GM12878 (cell line): ENCODE results near the gene SKP2. TPM values are rescaled to one million over a fixed set of nuclear protein-coding genes. Genes with fewer than 3 reads are reported as not detected.

Source experiments
- ATAC-seq: fragments of 200-7000 bp; cut with Tn5 transposase; 3 replicates; pipeline ENCODE4 v1.9.1; 2020; ENCODE audit warnings: mild to moderate bottlenecking, moderate library complexity
- BruUV-seq: library from RNA; stranded (reverse); fragments of 400-500 nt; replicated peaks from 2 replicates; lab custom pipeline; 2021; lab: Mats Ljungman, UMichigan
- CTCF ChIA-PET: fragments of 300-600 bp; sonication (Branson Sonifier 250); formaldehyde crosslinking; extraction: SDS; loops from one replicate; lab custom pipeline; 2021; ENCODE audit warnings: inconsistent platforms; lab: Yijun Ruan, JAX
- POLR2A ChIA-PET: fragments of 350-600 bp; formaldehyde crosslinking; extraction: SDS; loops from one replicate; lab custom pipeline; 2021; ENCODE audit warnings: inconsistent platforms; lab: Charles Lee
- RAD21 ChIA-PET: fragments of 300-600 bp; sonication (Branson Sonifier 250); formaldehyde crosslinking; loops from one replicate; lab custom pipeline; 2023; ENCODE audit warnings: antibody characterized with exemption; ENCODE audit not compliant: unreplicated experiment; lab: Charles Lee
- SMC1A ChIA-PET: fragments of 300-600 bp; sonication (Branson Sonifier 250); formaldehyde crosslinking; loops from one replicate; lab custom pipeline; 2023; ENCODE audit not compliant: unreplicated experiment, uncharacterized antibody; lab: Charles Lee
- DNase-seq: peaks from one replicate; pipeline ENCODE4 v3.0.0-alpha.2; 2011; ENCODE audit warnings: low read depth, low spot score
- FAIRE-seq: peaks from 3 replicates; lab custom pipeline; 2011; peaks lifted over from hg19 to GRCh38; lab: Jason Lieb, UNC
- H2AFZ ChIP-seq: 2 replicates; pipeline ENCODE4 v1.6.0; 2011; ENCODE audit warnings: low read depth, low read length, control low read depth; ENCODE audit not compliant: control insufficient read depth
- H3K27ac ChIP-seq: 2 replicates; pipeline ENCODE4 v1.5.1; 2011; ENCODE audit warnings: control low read depth; ENCODE audit not compliant: control insufficient read depth, insufficient read depth
- H3K27me3 ChIP-seq, 2 experiments: replicated peaks in 1 of 2; 2 replicates each; pipeline versions ENCODE4 v1.6.0 to v1.6.1; 2011; ENCODE audit warnings: low read length in 1 of 2; ENCODE audit not compliant: control insufficient read depth in 2 of 2, insufficient read depth in 2 of 2
- H3K36me3 ChIP-seq, 2 experiments: 2 replicates each; pipeline ENCODE4 v1.5.1; 2011; ENCODE audit warnings: low read length in 1 of 2; ENCODE audit not compliant: control insufficient read depth in 2 of 2, insufficient read depth in 2 of 2
- H3K4me1 ChIP-seq: 2 replicates; pipeline ENCODE4 v1.6.1; 2011; ENCODE audit warnings: mild to moderate bottlenecking, low read length, moderate library complexity, mixed read lengths; ENCODE audit not compliant: control insufficient read depth, insufficient read depth
- H3K4me2 ChIP-seq: 2 replicates; pipeline ENCODE4 v1.6.0; 2011; ENCODE audit warnings: control low read depth; ENCODE audit not compliant: control insufficient read depth, insufficient read depth
- H3K4me3 ChIP-seq: fragments of 200-600 bp; sonication (generic); 2 replicates; pipeline ENCODE4 v1.5.1; 2016
- H3K79me2 ChIP-seq: 2 replicates; pipeline ENCODE4 v1.6.0; 2011; ENCODE audit warnings: low read length; ENCODE audit not compliant: control insufficient read depth, insufficient read depth
- H3K9ac ChIP-seq: 2 replicates; pipeline ENCODE4 v1.8.0; 2011; ENCODE audit warnings: low read length, control low read depth, mixed read lengths; ENCODE audit not compliant: control insufficient read depth, insufficient read depth
- H3K9me3 ChIP-seq: replicated peaks from 3 replicates; pipeline ENCODE4 v1.5.1; 2011; ENCODE audit warnings: mild to moderate bottlenecking, low read length; ENCODE audit not compliant: control insufficient read depth, insufficient read depth
- H4K20me1 ChIP-seq: 2 replicates; pipeline ENCODE4 v1.6.0; 2011; ENCODE audit not compliant: control insufficient read depth, insufficient read depth
- ATF2 ChIP-seq: IDR thresholded peaks from 2 replicates; pipeline ENCODE4 v1.6.1; 2012; ENCODE audit warnings: low read length, inconsistent platforms
- CTCF ChIP-seq, 3 experiments: IDR thresholded peaks in 2 of 3; conservative IDR thresholded peaks in 1 of 3; 2 replicates each; pipeline ENCODE4 v1.5.1; 2011; ENCODE audit warnings: low read depth in 3 of 3, low read length in 3 of 3, mild to moderate bottlenecking in 3 of 3, control low read depth in 2 of 3, moderate library complexity in 2 of 3, inconsistent platforms in 1 of 3, mixed read lengths in 1 of 3; ENCODE audit not compliant: control insufficient read depth in 2 of 3, insufficient read depth in 1 of 3; ENCODE audit errors: extremely low read depth in 1 of 3
- GABPA ChIP-seq: IDR thresholded peaks from 2 replicates; pipeline ENCODE4 v1.6.1; 2014; ENCODE audit warnings: antibody characterized with exemption, low read depth, mild to moderate bottlenecking, inconsistent platforms
- KLF5 ChIP-seq: fragments of 450-650 bp; IDR thresholded peaks from 2 replicates; pipeline ENCODE4 v1.6.1; 2014; ENCODE audit warnings: mild to moderate bottlenecking; ENCODE audit not compliant: partially characterized antibody
- MEF2B ChIP-seq: fragments of 450-650 bp; IDR thresholded peaks from 2 replicates; pipeline ENCODE4 v1.6.1; 2018; ENCODE audit warnings: mild to moderate bottlenecking, moderate library complexity; ENCODE audit not compliant: partially characterized antibody, poor library complexity, severe bottlenecking
- MTA2 ChIP-seq: fragments of 450-650 bp; IDR thresholded peaks from 2 replicates; pipeline ENCODE4 v1.6.1; 2016; ENCODE audit warnings: low read depth, mild to moderate bottlenecking, moderate library complexity
- NBN ChIP-seq: fragments of 450-650 bp; IDR thresholded peaks from 2 replicates; pipeline ENCODE4 v1.6.1; 2016
- RCOR1 ChIP-seq: conservative IDR thresholded peaks from 2 replicates; pipeline ENCODE4 v1.6.1; 2012; ENCODE audit warnings: low read depth, low read length, improper control_type of control experiment
- RELA ChIP-seq: fragments of 450-650 bp; IDR thresholded peaks from 2 replicates; pipeline ENCODE4 v1.8.0; 2014; ENCODE audit warnings: borderline replicate concordance; ENCODE audit not compliant: partially characterized antibody
- RFX5 ChIP-seq: IDR thresholded peaks from 2 replicates; pipeline ENCODE4 v1.6.1; 2011; ENCODE audit warnings: low read depth, low read length, improper control_type of control experiment
- SREBF1 ChIP-seq: IDR thresholded peaks from 2 replicates; pipeline ENCODE4 v1.6.1; 2012; ENCODE audit warnings: mild to moderate bottlenecking, low read length
- STAT1 ChIP-seq: fragments of 450-650 bp; conservative IDR thresholded peaks from 2 replicates; pipeline ENCODE4 v1.6.1; 2014; ENCODE audit warnings: antibody characterized with exemption, mild to moderate bottlenecking
- TAF1 ChIP-seq: IDR thresholded peaks from 2 replicates; pipeline ENCODE4 v1.6.1; 2011; ENCODE audit warnings: mild to moderate bottlenecking, low read depth, low read length, borderline replicate concordance
- TARDBP ChIP-seq: IDR thresholded peaks from 2 replicates; pipeline ENCODE4 v1.6.1; 2016; ENCODE audit warnings: borderline replicate concordance
- ZBTB4 ChIP-seq: fragments of 450-650 bp; formaldehyde crosslinking; IDR thresholded peaks from 2 replicates; pipeline ENCODE4 v1.4.0; 2022; ENCODE audit warnings: mild to moderate bottlenecking, moderate library complexity
- ZNF622 ChIP-seq: fragments of 450-650 bp; IDR thresholded peaks from 2 replicates; pipeline ENCODE4 v1.6.1; 2017; ENCODE audit warnings: mild to moderate bottlenecking, inconsistent platforms
- WGBS: methylation state at CpG from one replicate; pipeline ENCODE4 v1.1.6; 2016; ENCODE audit warnings: low lambda C conversion rate; ENCODE audit not compliant: insufficient replicate concordance, insufficient coverage; ENCODE audit errors: missing lambda C conversion rate; 5-methylcytosine and 5-hydroxymethylcytosine counted together
- in situ Hi-C: fragments of 300-500 bp; cut with MboI; formaldehyde crosslinking; loops from 9 replicates; pipeline ENCODE4 v1.14.3; 2018; ENCODE audit warnings: mixed read lengths
- intact Hi-C: fragments of 100-400 bp; cut with micrococcal nuclease; formaldehyde crosslinking; loops from one replicate; pipeline ENCODE4 v1.14.2; 2022; ENCODE audit not compliant: unreplicated experiment
- polyA plus RNA-seq, 11 experiments: library from polyadenylated mRNA; depleted of rRNA in 4 of 11; unstranded in 6 of 11; stranded (reverse) in 5 of 11; fragments of >200 nt; fragmentation: Nextera tagmentation in 4 of 11; fragmentation: Illumina TruSeq in 1 of 11; extraction: Ambion mirVana in 4 of 11; extraction: Trizol in 1 of 11; gene quantifications; 1 replicate in 1 of 11; 2 replicates in 10 of 11; pipeline versions ENCODE4 v1.2.1 to v1.2.3, GENCODE V29; 2011 to 2016; ENCODE audit warnings: inconsistent platforms in 2 of 11, missing spikeins in 2 of 11, low read depth in 1 of 11
- total RNA-seq, 4 experiments: library from RNA; depleted of rRNA in 3 of 4; stranded (reverse); fragments of >200 nt in 3 of 4; fragmentation: Illumina TruSeq in 1 of 4; extraction: Trizol in 1 of 4; gene quantifications; 2 replicates each; pipeline versions ENCODE4 v1.2.1 to v1.2.3, GENCODE V29; 2013 to 2021

The SKP2 gene
- total and polyA plus RNA-seq, 10 of the 15 experiments (the other 5 are each of a cell fraction or from before 2014, with no cell fraction given): 13.9 to 50.8 (median 36.9) TPM

- peaks cover 43% of the 10 kb centered on the region for H3K79me2 ChIP-seq
Observed at GRCh38 chr5:36153298-36153677, 1.4 kb downstream of the SKP2 start.

More at GRCh38 chr5:36153298-36153677, 1.4 kb downstream of the SKP2 start:
- POLR2A ChIA-PET: interaction anchor here (0.6 to 1.4 kb wide), 3 partner anchors 16 to 1727 kb away, joined by 3 to 5 read pairs (median 3); no protein-coding TSS in a partner anchor
- SMC1A ChIA-PET: interaction anchor here (0.8 to 5.5 kb wide), 4 partner anchors 24 to 88 kb away, joined by 3 to 23 read pairs (median 4); partner anchors contain the start of gene NADK2
- Histone ChIP-seq H2AFZ (no peak overlapping the region; the same call in 1 of the 2 replicates), H3K9ac (peak overlapping the region; percentile 91), H3K4me2 (peak overlapping the region; percentile 66), H3K27ac (peak overlapping the region; percentile 8; the same call in 1 of the 2 replicates), H3K36me3 (peaks cover 0 to 2% of the 10 kb centered on the region in 2 experiments; a peak in 2 of 4 replicates), H3K4me1 (0 out of 2 replicates have a peak, but pooled peaks cover 4% of the 10 kb centered on the region), H4K20me1 (no peaks in the 10 kb centered on the region), H3K4me3 (peak overlapping the region; percentile 36), H3K9me3 (no peaks in the 10 kb centered on the region), H3K27me3 (no peaks in the 10 kb centered on the region)
- CTCF ChIA-PET: interaction anchor here (0.9 to 2.8 kb wide), 6 partner anchors 11 to 540 kb away, joined by 3 to 13 read pairs (median 6); partner anchors contain the start of gene NADK2
- WGBS: 78% methylated on average over 7 of the region's 7 CpGs
- FAIRE-seq (no peak), ATAC-seq (no peak)
- in situ Hi-C loops (no loop called here), intact Hi-C loops (loop anchor here (10.0 kb wide), 2 partner anchors 722 to 1228 kb away; partner anchors contain the start of genes DNAJC21 and NIPBL)
- RAD21 ChIA-PET: interaction anchor here (1.4 to 2.1 kb wide), 3 partner anchors 12 to 88 kb away, joined by 5 to 14 read pairs (median 5); partner anchors contain the start of gene NADK2
- no peak for TF ChIP-seq SREBF1
- no peak for TF ChIP-seq NBN
- no peak for TF ChIP-seq GABPA
- TF ChIP-seq ATF2: no peak
- TF ChIP-seq KLF5: no peak
- TF ChIP-seq CTCF (IDR thresholded peaks at IDR 0.05 in 2 of 3, conservative IDR thresholded peaks at IDR 0.05 in 1 of 3; ENCODE audit: control insufficient read depth in 2 of 3, extremely low read depth in 1 of 3, insufficient read depth in 1 of 3, low read depth in 3 of 3, low read length in 3 of 3): no peak
- TF ChIP-seq STAT1: no peak
- TF ChIP-seq MTA2: no peak
- no peak for TF ChIP-seq TARDBP
- TF ChIP-seq ZNF622: no peak
- TF ChIP-seq RELA: no peak
- TF ChIP-seq RCOR1: no peak
- TF ChIP-seq RFX5: no peak
- no peak for TF ChIP-seq ZBTB4
- no peak for TF ChIP-seq MEF2B
- no peak for TF ChIP-seq TAF1
- TF ChIP-seq, all 136 proteins: peak for 0
- no peak for DNase-seq
- no TSS peak for BruUV-seq
